ENCODE measurements around the gene STARD3.

Gene STARD3

DNA sequence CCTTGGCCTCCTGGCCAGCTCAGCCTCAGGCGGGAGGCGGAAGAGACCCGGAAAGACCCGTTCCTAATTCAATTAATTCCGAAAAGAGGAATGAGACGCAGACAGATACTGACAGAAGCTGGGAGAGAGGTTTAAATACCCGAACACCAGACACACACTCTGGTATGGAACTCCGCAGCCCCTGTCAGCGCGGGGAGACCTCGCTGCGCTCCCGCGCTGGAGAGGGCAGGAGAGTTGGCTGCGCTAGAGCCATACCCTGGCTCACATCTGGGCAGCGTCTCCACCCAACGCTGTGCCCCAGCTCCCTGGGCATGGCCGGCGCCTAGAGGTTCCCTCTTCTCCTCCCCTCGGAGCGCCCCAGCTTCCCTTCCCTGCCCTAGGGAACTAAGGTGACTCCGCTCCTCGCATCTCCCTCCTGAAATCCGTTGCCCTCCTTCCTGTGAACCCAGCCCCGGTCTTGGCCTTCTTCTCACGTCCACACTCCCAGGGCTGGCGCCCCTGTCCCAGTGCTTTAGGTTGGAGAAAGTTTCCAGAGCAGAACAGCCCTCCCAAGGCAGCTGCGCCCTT is 37.2 kb upstream of the STARD3 start:
- H3K4me3 Mint-ChIP-seq: no peak overlapping the region
- no peaks in the 10 kb centered on the region for H3K36me3 Mint-ChIP-seq (ENCODE audit: low read depth)
- TF ChIP-seq, protein P1, sequence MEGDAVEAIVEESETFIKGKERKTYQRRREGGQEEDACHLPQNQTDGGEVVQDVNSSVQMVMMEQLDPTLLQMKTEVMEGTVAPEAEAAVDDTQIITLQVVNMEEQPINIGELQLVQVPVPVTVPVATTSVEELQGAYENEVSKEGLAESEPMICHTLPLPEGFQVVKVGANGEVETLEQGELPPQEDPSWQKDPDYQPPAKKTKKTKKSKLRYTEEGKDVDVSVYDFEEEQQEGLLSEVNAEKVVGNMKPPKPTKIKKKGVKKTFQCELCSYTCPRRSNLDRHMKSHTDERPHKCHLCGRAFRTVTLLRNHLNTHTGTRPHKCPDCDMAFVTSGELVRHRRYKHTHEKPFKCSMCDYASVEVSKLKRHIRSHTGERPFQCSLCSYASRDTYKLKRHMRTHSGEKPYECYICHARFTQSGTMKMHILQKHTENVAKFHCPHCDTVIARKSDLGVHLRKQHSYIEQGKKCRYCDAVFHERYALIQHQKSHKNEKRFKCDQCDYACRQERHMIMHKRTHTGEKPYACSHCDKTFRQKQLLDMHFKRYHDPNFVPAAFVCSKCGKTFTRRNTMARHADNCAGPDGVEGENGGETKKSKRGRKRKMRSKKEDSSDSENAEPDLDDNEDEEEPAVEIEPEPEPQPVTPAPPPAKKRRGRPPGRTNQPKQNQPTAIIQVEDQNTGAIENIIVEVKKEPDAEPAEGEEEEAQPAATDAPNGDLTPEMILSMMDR (IDR thresholded peaks at IDR 0.05): no peak
- H3K9me3 Mint-ChIP-seq: no peaks in the 10 kb centered on the region
- no peaks in the 10 kb centered on the region for H3K4me1 Mint-ChIP-seq
- no peak for DNase-seq
- peaks cover 100% of the 10 kb centered on the region for H3K27me3 Mint-ChIP-seq (ENCODE audit: low read depth, poor library complexity)
- no peak overlapping the region for H3K27ac Mint-ChIP-seq

DNA sequence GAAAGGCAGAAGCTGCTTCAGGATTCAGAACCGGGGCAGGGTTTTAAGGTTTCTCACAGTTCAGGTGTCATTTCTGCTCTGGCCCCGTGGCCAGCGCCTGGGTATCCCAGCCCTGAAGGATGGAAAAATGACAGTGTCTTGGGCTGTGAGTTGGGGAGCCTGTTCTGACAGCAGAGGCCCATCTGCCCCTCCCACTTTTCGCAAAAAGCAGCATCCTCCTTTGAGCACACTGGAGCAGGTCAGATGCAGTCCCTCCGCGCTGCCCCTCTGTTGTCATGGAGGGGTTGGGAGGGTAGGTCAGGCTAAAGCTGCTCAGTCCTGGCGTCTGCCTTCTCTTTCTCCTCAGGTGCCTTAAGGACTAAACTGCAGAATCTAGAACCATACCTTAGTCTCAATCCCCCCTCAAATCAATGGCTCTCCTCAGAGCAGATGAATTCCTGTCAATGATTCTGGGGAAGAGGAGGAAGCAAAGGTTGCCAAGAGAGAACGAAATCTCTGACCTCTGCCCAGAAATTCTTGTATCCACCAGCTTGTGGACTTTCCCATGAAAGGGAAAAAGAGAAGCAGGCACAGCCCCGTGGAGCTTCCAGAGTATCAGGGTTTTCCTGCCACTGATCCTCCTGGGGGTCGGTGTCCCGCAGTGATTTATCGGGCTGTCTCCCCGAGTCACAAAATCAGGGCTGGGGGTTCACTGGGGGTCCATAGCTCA is 36.5 kb upstream of the STARD3 start:
- TF ChIP-seq, protein P1 (IDR thresholded peaks at IDR 0.05): no peak
- Mint-ChIP-seq H3K4me3 (no peak overlapping the region), H3K4me1 (no peaks in the 10 kb centered on the region)

DNA sequence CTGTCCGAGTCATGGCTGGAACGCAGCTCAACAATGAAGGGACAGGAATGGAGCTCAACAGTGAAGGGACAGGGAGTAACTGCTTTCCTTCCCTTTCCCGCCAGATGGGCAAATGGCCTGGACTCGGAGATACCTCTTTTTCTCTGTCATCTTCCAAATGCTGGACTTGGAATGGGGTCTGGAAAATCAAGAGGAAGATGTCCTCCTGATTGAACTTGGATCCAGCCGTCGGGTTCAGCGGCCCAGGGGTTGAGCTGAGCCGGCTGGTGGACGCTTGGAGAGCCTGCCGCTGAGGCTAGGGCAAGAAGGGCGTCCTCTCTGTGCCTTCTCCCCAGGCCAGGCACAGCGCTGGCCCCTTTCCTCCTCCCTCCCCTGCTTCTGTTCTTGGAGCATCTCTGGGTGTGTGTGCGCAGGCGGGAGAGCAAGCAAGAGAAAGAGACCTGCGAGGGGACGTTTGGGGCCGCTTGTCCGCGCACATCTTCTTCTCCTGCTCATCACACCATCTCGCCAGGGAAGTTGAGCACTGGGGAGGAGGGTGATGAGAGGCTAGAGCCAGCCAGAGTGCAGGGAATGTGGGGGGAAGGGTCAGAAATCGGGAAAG is 35.8 kb upstream of the STARD3 start:
- TF ChIP-seq, protein P1 (IDR thresholded peaks at IDR 0.05): no peak
- Mint-ChIP-seq H3K4me3 (no peak overlapping the region), H3K4me1 (no peaks in the 10 kb centered on the region), H3K27me3 (ENCODE audit: low read depth, poor library complexity) (peaks cover 100% of the 10 kb centered on the region), H3K9me3 (no peaks in the 10 kb centered on the region), H3K36me3 (ENCODE audit: low read depth) (no peaks in the 10 kb centered on the region), H3K27ac (no peak overlapping the region)
- no peak for DNase-seq

More for the DNA sequence above, 36.5 kb upstream of the STARD3 start:
- no peak overlapping the region for H3K27ac Mint-ChIP-seq
- no peak for DNase-seq
- no peaks in the 10 kb centered on the region for H3K36me3 Mint-ChIP-seq (ENCODE audit: low read depth)
- H3K27me3 Mint-ChIP-seq (ENCODE audit: low read depth, poor library complexity): peaks cover 100% of the 10 kb centered on the region
- no peaks in the 10 kb centered on the region for H3K9me3 Mint-ChIP-seq

DNA sequence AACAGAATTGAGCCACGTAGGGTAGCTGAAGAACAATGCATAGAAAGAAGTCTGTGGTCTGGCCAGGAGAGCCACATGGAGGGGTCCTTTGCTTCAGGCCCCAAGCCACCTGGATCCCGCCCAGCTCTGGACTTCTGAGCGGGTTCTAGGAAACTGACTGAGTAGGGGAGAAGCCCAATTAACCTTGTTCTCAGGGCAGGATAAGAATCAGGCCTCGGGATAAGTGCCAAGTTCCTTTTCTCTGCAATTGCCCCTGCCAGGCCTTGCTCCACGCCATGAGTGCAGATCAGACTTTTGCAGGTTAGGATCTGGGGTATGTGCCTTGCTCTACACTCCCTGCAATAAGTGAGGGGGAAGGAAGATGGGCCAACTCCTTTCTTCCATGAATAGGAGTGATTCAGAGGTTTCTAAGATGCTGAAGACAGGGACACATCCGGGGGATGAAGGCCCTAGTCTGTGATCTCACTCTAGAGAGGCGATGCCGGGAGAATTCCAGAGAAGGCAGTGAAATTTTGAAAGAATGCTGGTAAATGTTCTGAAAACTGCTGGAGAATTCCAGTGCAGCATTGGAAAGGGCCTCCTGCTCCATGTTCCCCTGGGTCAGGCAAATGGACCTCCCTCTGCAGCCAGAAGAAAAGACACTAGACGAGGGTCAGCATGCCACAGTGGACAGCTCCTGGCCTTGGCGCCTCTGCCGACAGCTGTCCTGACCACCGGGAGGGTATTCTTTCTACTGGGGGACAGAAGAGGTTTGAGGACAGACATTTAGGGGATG is 35.0 kb upstream of the STARD3 start:
- H3K4me3 Mint-ChIP-seq: no peak overlapping the region
- H3K27ac Mint-ChIP-seq: no peak overlapping the region
- no peaks in the 10 kb centered on the region for H3K4me1 Mint-ChIP-seq
- no peaks in the 10 kb centered on the region for H3K9me3 Mint-ChIP-seq
- no peak for DNase-seq
- TF ChIP-seq, protein P1 (IDR thresholded peaks at IDR 0.05): no peak
- no peaks in the 10 kb centered on the region for H3K36me3 Mint-ChIP-seq (ENCODE audit: low read depth)
- H3K27me3 Mint-ChIP-seq (ENCODE audit: low read depth, poor library complexity): peaks cover 100% of the 10 kb centered on the region

DNA sequence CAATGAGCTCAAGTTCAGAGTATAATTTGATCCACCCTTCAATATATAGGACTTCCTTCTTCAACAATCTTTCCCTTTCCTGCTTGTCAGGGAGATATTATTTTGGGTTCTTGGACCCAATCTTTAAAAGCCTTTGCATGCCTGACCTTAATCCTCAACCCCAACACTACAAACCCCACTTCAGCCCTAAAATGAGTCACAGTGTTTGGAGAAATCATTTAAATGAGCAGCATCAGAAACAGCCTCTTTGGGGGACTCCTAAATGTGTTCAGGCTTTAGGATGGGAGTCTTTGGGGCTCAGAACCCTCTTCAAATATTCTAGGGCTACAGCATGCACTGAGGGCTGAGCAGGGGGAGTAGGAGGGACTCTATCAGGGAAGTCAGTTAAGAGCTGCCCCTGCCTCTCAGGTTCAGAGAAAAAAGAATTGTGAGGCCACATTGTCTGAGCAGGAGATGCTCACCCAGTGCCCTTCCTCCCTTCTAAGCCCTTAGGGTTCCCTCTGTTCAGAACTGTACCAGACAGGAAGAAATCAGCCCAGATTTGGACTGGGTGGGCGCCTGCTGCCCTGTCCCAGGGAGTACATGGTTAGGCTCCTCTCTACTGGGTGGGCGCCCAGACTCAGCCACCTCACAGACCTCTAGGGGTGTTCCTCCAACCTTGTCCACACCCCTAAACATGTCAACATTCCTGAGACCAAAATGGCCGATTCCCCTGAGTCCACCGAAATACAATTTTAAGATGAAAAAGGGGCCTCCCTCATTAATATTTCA is 34.2 kb upstream of the STARD3 start:
- Mint-ChIP-seq H3K4me3 (no peak overlapping the region), H3K9me3 (no peaks in the 10 kb centered on the region), H3K27ac (no peak overlapping the region), H3K27me3 (ENCODE audit: low read depth, poor library complexity) (peaks cover 100% of the 10 kb centered on the region), H3K36me3 (ENCODE audit: low read depth) (no peaks in the 10 kb centered on the region), H3K4me1 (no peaks in the 10 kb centered on the region)
- DNase-seq: no peak
- TF ChIP-seq, protein P1 (IDR thresholded peaks at IDR 0.05): no peak
